ENCODE results near the gene CEP350. TPM values are rescaled to one million over a fixed set of nuclear protein-coding genes. Genes with fewer than 3 reads are reported as not detected.

CEP350 gene
- polyA plus RNA-seq, 1 donor (not counting 4 experiments of a cell fraction or from before 2014, with no cell fraction given) = 12.0 TPM

DNA sequence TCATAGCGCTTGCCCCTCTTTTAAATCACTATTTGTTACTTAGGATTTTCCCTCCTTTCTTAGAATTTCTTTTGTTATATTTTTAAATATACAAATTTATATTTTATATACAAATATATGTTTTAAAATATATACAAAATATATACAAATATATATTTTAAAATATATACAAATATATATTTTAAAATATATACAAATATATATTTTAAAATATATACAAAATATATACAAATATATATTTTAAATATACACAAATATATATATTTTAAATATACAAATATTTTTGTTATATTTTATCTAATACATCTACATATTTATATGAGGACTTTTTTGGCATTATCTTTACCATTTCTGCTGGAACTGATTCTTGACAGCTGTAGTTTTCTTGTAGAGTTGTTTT is 149.2 kb downstream of the CEP350 start:
- H3K4me1 ChIP-seq (ENCODE audit: control insufficient read depth, extremely low read depth, insufficient read depth, low read length) = no peaks in the 10 kb centered on the region
- H3K79me2 ChIP-seq (ENCODE audit: control insufficient read depth, insufficient read depth, low read length) = no peaks in the 10 kb centered on the region
- no peak overlapping the region for H3K9ac ChIP-seq (ENCODE audit: control insufficient read depth, extremely low read depth, insufficient read depth, low read length)
- no peak overlapping the region for H2AFZ ChIP-seq (ENCODE audit: control insufficient read depth, low read length)
- H3K27me3 ChIP-seq (ENCODE audit: control insufficient read depth, extremely low read depth, insufficient read depth, low read length) = no peaks in the 10 kb centered on the region
- H3K9me3 ChIP-seq (ENCODE audit: control insufficient read depth, low read depth, low read length) = no peaks in the 10 kb centered on the region
- no peak overlapping the region for H3K4me2 ChIP-seq (ENCODE audit: control insufficient read depth, extremely low read depth, insufficient read depth, low read depth, low read length)
- H4K20me1 ChIP-seq (ENCODE audit: control insufficient read depth, extremely low read depth, insufficient read depth, low read length) = no peaks in the 10 kb centered on the region
- peaks cover 0 to 6% of the 10 kb centered on the region in 2 experiments for H3K36me3 ChIP-seq (ENCODE audit: control insufficient read depth in 2 of 2, extremely low read depth in 1 of 2, insufficient read depth in 2 of 2, low read length in 2 of 2)
- TF ChIP-seq EZH2 (IDR thresholded peaks at IDR 0.05; ENCODE audit: low read length) = no peak
- TF ChIP-seq, protein P1, sequence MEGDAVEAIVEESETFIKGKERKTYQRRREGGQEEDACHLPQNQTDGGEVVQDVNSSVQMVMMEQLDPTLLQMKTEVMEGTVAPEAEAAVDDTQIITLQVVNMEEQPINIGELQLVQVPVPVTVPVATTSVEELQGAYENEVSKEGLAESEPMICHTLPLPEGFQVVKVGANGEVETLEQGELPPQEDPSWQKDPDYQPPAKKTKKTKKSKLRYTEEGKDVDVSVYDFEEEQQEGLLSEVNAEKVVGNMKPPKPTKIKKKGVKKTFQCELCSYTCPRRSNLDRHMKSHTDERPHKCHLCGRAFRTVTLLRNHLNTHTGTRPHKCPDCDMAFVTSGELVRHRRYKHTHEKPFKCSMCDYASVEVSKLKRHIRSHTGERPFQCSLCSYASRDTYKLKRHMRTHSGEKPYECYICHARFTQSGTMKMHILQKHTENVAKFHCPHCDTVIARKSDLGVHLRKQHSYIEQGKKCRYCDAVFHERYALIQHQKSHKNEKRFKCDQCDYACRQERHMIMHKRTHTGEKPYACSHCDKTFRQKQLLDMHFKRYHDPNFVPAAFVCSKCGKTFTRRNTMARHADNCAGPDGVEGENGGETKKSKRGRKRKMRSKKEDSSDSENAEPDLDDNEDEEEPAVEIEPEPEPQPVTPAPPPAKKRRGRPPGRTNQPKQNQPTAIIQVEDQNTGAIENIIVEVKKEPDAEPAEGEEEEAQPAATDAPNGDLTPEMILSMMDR (optimal IDR thresholded peaks at IDR 0.05 in 1 of 3, IDR thresholded peaks at IDR 0.05 in 1 of 3, conservative IDR thresholded peaks at IDR 0.05 in 1 of 3; ENCODE audit: extremely low read depth in 1 of 3, insufficient read depth in 2 of 3, low read length in 3 of 3) = no peak
- DNase-seq (ENCODE audit: low read depth, low spot score) = no peak
- no peaks in the 10 kb centered on the region for H3K9me1 ChIP-seq (ENCODE audit: control insufficient read depth, extremely low read depth, insufficient read depth, low read length)
- no peak overlapping the region for H3K4me3 ChIP-seq (ENCODE audit: control insufficient read depth in 2 of 3, extremely low read depth in 1 of 3, insufficient read depth in 2 of 3, low read depth in 1 of 3, low read length in 3 of 3)
- no peak overlapping the region for H3K27ac ChIP-seq (ENCODE audit: control insufficient read depth, insufficient read depth, low read length)
- no peak for FAIRE-seq
- dilution Hi-C loops (cut with MboI; ENCODE audit: extremely low pct_ligation_motif_present, low sequenced_read_pairs) = no loop called here

DNA sequence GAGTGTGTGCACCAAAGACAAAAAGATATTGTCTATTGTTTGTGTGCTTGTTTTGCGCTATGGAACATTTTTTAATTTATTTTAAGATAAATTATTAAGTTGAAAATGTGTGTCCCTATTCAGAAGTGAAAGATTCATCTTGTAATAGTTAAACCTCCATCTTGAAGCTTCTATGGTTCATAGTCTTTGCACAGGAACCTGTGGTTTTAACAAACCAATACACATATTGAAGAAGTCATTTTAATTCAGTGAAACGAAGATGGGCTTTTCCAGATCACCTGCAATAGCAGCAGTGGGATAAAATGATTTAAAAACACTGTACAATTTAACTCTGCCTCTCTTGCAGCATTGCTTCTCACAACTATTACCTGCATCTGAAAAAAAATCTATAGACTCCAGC is 157.5 kb downstream of the CEP350 start:
- TF ChIP-seq EZH2 (IDR thresholded peaks at IDR 0.05; ENCODE audit: low read length) = no peak
- TF ChIP-seq, protein P1 (optimal IDR thresholded peaks at IDR 0.05 in 1 of 3, IDR thresholded peaks at IDR 0.05 in 1 of 3, conservative IDR thresholded peaks at IDR 0.05 in 1 of 3; ENCODE audit: extremely low read depth in 1 of 3, insufficient read depth in 2 of 3, low read length in 3 of 3) = no peak
- DNase-seq (ENCODE audit: low read depth, low spot score) (no peak), FAIRE-seq (no peak)
- Histone ChIP-seq H3K27me3 (ENCODE audit: control insufficient read depth, extremely low read depth, insufficient read depth, low read length) (no peaks in the 10 kb centered on the region), H4K20me1 (ENCODE audit: control insufficient read depth, extremely low read depth, insufficient read depth, low read length) (no peaks in the 10 kb centered on the region), H3K36me3 (ENCODE audit: control insufficient read depth in 2 of 2, extremely low read depth in 1 of 2, insufficient read depth in 2 of 2, low read length in 2 of 2) (peaks cover 4 to 6% of the 10 kb centered on the region in 2 experiments), H3K4me1 (ENCODE audit: control insufficient read depth, extremely low read depth, insufficient read depth, low read length) (peaks cover 13% of the 10 kb centered on the region), H3K9me1 (ENCODE audit: control insufficient read depth, extremely low read depth, insufficient read depth, low read length) (no peaks in the 10 kb centered on the region), H3K9ac (ENCODE audit: control insufficient read depth, extremely low read depth, insufficient read depth, low read length) (no peak overlapping the region), H3K9me3 (ENCODE audit: control insufficient read depth, low read depth, low read length) (no peaks in the 10 kb centered on the region), H3K79me2 (ENCODE audit: control insufficient read depth, insufficient read depth, low read length) (no peaks in the 10 kb centered on the region), H2AFZ (ENCODE audit: control insufficient read depth, low read length) (no peak overlapping the region), H3K4me3 (ENCODE audit: control insufficient read depth in 2 of 3, extremely low read depth in 1 of 3, insufficient read depth in 2 of 3, low read depth in 1 of 3, low read length in 3 of 3) (no peak overlapping the region), H3K27ac (ENCODE audit: control insufficient read depth, insufficient read depth, low read length) (no peak overlapping the region), H3K4me2 (ENCODE audit: control insufficient read depth, extremely low read depth, insufficient read depth, low read depth, low read length) (no peak overlapping the region)
- dilution Hi-C loops (cut with MboI; ENCODE audit: extremely low pct_ligation_motif_present, low sequenced_read_pairs) = no loop called here

Data from keratinocyte (primary cell).